SK-N-SH treated with all-trans-retinoic acid at 6 μM for 48 hours (cell line): ENCODE data around the gene STIP1.

Source experiments
- PATZ1 ChIP-seq: fragments of 250-450 bp; sonication (Bioruptor Pico); IDR thresholded peaks from 2 replicates; pipeline ENCODE4 v1.8.0; 2020; ENCODE audit warnings: mild to moderate bottlenecking, moderate library complexity, borderline replicate concordance
- PPARA ChIP-seq: fragments of 250-450 bp; sonication (Bioruptor Pico); IDR thresholded peaks from 2 replicates; pipeline ENCODE4 v1.5.0; 2020; ENCODE audit warnings: mild to moderate bottlenecking, borderline replicate concordance

GRCh38 chr11:64224891-64225607, 39.1 kb downstream of the STIP1 start:
- TF ChIP-seq PPARA (CRISPR knock-in tag) (no peak), PATZ1 (CRISPR knock-in tag) (no peak)
